Measurements from ENCODE around the gene SCCPDH.
"Not testable (repeated sequence)": the region's sequence is repeated elsewhere in the genome, so short reads cannot be mapped to it uniquely, and the experiment has no call there.

SCCPDH gene

GRCh38 chr1:246801241-246802020 lies 77.2 kb downstream of the SCCPDH start:
- no peak for DNase-seq

GRCh38 chr1:246803373-246803772 lies 79.2 kb downstream of the SCCPDH start:
- no peak for DNase-seq

GRCh38 chr1:246803883-246804282 lies 79.7 kb downstream of the SCCPDH start:
- no peak for DNase-seq

GRCh38 chr1:246805135-246805716 lies 81.0 kb downstream of the SCCPDH start:
- no peak for DNase-seq

- peak; percentile 3 for DNase-seq
Measured at GRCh38 chr1:246809473-246809872, 85.3 kb downstream of the SCCPDH start.

GRCh38 chr1:246811985-246812384 lies 87.8 kb downstream of the SCCPDH start:
- no peak for DNase-seq

- not testable (repeated sequence) for DNase-seq
Measured at GRCh38 chr1:246813325-246813724, 89.1 kb downstream of the SCCPDH start.

GRCh38 chr1:246814890-246815289 lies 90.7 kb downstream of the SCCPDH start:
- no peak for DNase-seq

- no peak for DNase-seq
Measured at GRCh38 chr1:246815693-246816270, 91.6 kb downstream of the SCCPDH start.
